ENCODE data around the gene CPNE2. TPM values are rescaled to one million over a fixed set of nuclear protein-coding genes. Genes with fewer than 3 reads are reported as not detected.
A peak's percentile ranks its signal among the peaks of the same experiment; 100 is the strongest.
"Not testable (repeated sequence)": the region's sequence is repeated elsewhere in the genome, so short reads cannot be mapped to it uniquely, and the experiment has no call there.

The CPNE2 gene
- total RNA-seq, 1 donor from 2014 or later, result 41.5 TPM

GRCh38 chr16:57098188-57098841 lies 5.9 kb downstream of the CPNE2 start:
- DNase-seq (ENCODE audit: low read depth in 2 of 2), result no peak

DNA sequence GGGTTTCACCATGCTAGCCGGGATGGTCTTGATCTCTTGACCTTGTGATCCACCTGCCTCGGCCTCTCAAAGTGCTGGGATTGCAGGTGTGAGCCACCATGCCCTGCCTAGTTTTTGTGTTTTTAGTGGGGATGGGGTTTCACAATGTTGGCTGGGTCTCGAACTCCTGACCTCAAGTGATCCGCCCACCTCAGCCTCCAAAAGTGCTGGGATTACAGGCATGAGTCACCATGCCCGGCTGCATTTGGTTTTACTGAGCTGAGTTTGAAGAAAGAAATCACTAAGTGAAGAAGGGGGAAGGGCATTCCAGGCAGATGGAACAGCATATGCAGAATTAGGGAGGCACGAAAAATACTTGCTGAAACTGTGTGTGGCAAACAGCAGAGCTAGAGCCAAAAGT lies 7.6 kb downstream of the CPNE2 start:
- DNase-seq (ENCODE audit: low read depth in 2 of 2), result peak in 1 of 2 donors; percentile 28

DNA sequence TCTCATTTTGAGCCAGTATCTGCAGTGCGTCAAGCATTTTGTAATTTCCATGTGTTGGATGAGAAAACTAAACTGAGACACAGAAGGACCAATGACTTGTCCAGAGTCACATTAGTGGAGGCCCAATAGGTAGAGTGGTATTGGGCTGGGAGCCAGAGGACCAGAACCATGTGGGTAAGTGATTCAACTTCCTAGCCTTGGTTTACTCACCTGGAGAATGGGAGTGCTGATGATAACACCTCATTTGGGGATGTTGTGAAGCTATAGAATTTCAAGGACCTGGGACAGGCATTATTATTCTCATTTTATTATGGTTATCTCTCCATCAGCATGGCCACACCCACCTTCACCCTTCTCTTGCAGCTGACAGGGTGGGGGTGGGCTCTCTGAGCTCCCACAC lies 8.1 kb downstream of the CPNE2 start:
- no peak for DNase-seq (ENCODE audit: low read depth in 2 of 2)

- no peak for DNase-seq (ENCODE audit: low read depth in 2 of 2)
Observed at GRCh38 chr16:57102888-57103851, 10.8 kb downstream of the CPNE2 start.

DNA sequence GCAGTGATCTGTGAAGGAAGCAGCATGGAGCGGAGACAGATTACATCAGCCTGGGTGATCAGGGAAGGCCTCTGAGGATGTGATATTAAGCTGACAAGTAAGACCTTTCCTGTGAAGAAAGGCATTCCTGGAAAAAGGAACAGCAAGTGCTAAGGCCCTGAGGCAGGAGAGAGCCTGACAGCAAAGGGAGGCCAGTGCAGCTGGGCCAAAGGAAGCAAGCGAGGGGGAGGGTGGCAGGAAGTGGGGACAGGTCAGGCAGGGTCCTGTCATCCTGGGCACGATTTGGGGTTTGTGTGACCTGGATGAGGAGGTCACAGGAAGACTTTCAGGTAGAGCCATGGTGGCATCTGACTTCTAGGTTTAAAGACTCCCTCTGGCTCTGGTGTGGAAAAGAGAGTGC lies 12.3 kb downstream of the CPNE2 start:
- DNase-seq (ENCODE audit: low read depth in 2 of 2), result no peak

- DNase-seq (ENCODE audit: low read depth in 2 of 2), result no peak
Observed at GRCh38 chr16:57105184-57105583, 12.8 kb downstream of the CPNE2 start.

GRCh38 chr16:57106767-57107166 lies 14.4 kb downstream of the CPNE2 start:
- peak; percentile 30 to 55 for DNase-seq (ENCODE audit: low read depth in 2 of 2)

- DNase-seq (ENCODE audit: low read depth in 2 of 2), result no peak
Observed at GRCh38 chr16:57107321-57107922, 15.0 kb downstream of the CPNE2 start.

- DNase-seq (ENCODE audit: low read depth in 2 of 2), result no peak
Observed at GRCh38 chr16:57108432-57108831, 16.0 kb downstream of the CPNE2 start.

DNA sequence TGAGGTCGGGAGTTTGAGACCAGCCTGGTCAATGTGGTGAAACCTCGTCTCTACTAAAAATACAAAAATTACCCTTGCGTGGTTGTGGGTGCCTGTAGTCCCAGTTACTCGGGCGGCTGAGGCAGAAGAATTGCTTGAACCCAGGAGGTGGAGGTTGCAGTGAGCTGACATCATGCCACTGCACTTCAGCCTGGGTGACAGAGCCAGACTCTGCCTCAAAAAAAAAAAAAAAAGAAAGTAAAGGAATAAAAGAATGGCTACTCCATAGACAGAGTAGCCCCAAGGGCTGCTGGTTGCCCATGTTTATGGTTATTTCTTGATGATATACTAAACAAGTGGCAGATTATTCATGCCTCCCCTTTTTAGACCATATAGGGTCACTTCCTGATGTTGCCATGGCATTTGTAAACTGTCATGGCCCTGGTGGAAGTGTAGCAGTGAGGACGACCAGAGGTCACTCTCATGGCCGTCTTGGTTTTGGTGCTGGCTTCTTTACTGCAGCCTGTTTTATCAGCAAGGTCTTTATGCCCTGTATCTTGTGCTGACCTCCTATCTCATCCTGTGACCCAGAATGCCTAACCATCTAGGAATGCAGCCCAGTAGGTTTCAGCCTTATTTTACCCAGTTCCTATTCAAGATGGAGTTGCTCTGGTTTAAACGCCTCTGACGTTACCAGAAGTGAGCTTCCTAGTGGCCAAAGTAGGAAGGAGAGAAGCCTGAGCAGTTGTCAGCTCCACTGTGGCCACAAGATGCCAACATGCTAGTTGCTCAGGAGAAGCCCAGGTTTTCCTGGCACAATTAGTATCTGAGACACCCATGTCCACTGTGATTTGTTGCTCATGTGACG lies 17.1 kb downstream of the CPNE2 start:
- not testable (repeated sequence) for DNase-seq (ENCODE audit: low read depth in 2 of 2)

DNA sequence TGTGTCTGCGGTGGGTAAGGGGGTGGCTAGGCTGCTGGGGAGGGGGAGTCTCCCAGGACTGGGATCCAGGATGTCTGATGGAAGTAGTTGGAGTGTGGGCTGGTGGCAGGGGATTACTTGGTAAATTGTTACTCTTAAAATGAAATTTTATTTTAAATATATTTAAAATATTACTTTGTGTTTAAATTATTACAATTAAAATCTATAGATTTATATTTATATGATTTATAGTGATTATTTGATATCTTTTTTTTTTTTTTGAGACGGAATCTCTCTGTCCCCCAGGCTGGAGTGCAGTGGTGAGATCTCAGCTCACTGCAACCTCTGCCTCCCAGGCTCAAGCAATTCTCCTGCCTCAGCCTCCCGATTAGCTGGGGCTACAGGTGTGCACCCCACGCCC lies 18.6 kb downstream of the CPNE2 start:
- no peak for DNase-seq (ENCODE audit: low read depth in 2 of 2)

GRCh38 chr16:57111420-57111819 lies 19.0 kb downstream of the CPNE2 start:
- no peak for DNase-seq (ENCODE audit: low read depth in 2 of 2)

GRCh38 chr16:57112403-57113041 lies 20.1 kb downstream of the CPNE2 start:
- DNase-seq (ENCODE audit: low read depth in 2 of 2), result no peak

GRCh38 chr16:57113042-57113453 lies 20.7 kb downstream of the CPNE2 start:
- peak in 1 of 2 donors; percentile 25 for DNase-seq (ENCODE audit: low read depth in 2 of 2)

DNA sequence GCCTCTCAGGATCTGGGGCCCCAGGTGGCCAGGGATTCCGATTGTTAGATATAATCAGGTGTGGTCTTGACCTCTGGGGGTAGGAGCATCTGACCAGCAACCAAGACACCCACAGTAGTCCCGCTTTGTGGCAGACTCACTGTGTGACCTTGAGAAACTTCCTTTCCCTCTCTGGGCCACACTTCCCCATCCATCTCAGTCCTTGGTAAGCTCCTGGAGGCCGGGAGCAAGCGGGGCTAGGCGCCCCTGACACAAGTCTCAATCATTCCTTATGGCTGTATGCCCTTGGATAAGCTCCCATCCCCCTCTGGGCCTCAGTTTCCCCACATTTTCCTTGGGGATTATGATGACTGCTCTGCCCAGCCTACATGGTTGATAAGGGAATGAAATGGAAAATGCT lies 21.3 kb downstream of the CPNE2 start:
- no peak for DNase-seq (ENCODE audit: low read depth in 2 of 2)

DNA sequence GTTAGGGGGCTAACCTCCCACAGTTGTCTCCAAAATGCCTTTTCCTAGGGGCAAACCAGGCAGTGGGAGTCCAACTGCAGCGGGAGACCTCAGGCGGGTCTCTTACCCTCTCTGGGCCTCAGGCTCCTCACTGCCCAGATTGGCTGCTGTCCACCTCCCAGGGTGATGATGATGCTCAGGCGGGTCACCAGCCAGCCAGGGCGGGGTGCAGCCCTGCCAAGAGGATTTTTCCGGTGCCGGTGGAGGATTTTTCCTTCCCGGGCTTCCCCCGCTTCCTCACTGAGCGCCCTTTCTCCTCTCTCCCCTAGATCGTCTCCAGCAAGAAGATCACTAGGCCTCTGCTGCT lies 22.8 kb downstream of the CPNE2 start:
- DNase-seq (ENCODE audit: low read depth in 2 of 2), result peak in 1 of 2 donors; percentile 63

- peak; percentile 28 to 87 for DNase-seq (ENCODE audit: low read depth in 2 of 2)
Observed at GRCh38 chr16:57115514-57116182, 23.3 kb downstream of the CPNE2 start.

DNA sequence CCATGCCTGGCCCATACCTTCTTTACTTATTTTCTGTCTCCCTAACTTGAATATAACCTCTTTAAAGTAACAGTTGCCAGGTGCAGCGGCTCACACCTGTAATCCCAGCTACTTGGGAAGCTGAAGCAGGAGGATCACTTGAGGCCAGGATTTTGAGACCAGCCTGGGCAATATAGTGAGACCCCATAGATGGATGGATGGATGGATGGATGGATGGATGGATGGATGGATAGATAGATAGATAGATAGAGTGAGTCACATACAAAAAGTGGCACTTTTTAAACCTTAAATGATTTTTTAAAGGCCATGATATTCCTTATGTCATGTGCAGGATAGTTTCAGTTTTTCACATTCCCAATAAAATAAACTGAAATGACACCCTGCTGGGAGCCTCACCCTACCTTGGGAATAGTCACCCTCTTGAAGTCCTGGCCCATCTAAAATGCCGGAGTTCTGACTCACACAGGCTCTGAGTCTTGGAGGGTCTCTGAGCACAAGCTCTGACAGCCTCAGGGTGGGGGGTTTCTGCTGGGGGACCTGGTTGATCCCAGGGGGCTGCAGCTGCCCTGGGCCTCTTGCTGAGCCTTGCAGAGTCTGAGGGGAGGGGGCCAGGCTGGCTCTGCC lies 26.2 kb downstream of the CPNE2 start:
- no peak for DNase-seq (ENCODE audit: low read depth in 2 of 2)

GRCh38 chr16:57123216-57123973 lies 31.0 kb downstream of the CPNE2 start:
- no peak for DNase-seq (ENCODE audit: low read depth in 2 of 2)
